BJ (cell line): ENCODE measurements around the gene MPHOSPH9. TPM values are rescaled to one million over a fixed set of nuclear protein-coding genes. Genes with fewer than 3 reads are reported as not detected.
"Not testable (repeated sequence)": the region's sequence is repeated elsewhere in the genome, so short reads cannot be mapped to it uniquely, and the experiment has no call there.

Experiments used
- CTCF ChIA-PET: fragments of 350-600 bp; formaldehyde crosslinking; extraction: SDS; loops from one replicate; lab custom pipeline; 2021; ENCODE audit warnings: antibody characterized with exemption, inconsistent platforms; lab: Yijun Ruan, JAX
- POLR2A ChIA-PET: fragments of 300-600 bp; sonication (Branson Sonifier 250); formaldehyde crosslinking; extraction: SDS; loops from one replicate; lab custom pipeline; 2021; ENCODE audit warnings: antibody characterized with exemption; lab: Charles Lee
- DNase-seq: peaks from one replicate; pipeline ENCODE4 v3.0.0-alpha.2; 2011; ENCODE audit warnings: low read depth
- H3K27me3 ChIP-seq: 2 replicates; pipeline ENCODE4 v1.6.0; 2011; ENCODE audit warnings: low read length; ENCODE audit not compliant: control insufficient read depth, insufficient read depth
- H3K36me3 ChIP-seq: 2 replicates; pipeline ENCODE4 v1.5.1; 2011; ENCODE audit warnings: low read length; ENCODE audit not compliant: control insufficient read depth, insufficient read depth
- H3K4me3 ChIP-seq: 2 replicates; pipeline ENCODE4 v1.5.1; 2011; ENCODE audit warnings: low read depth, mild to moderate bottlenecking, control low read depth, low read length
- polyA plus RNA-seq: library from polyadenylated mRNA; depleted of rRNA; stranded (reverse); fragments of >200 nt; gene quantifications from 2 replicates; pipeline ENCODE4 v1.2.3, GENCODE V29; 2011
- TF ChIP-seq, protein P1 (sequence below): IDR thresholded peaks from 2 replicates; pipeline ENCODE4 v1.5.1; 2011; ENCODE audit warnings: low read depth, mild to moderate bottlenecking, control low read depth, inconsistent platforms, low read length, moderate library complexity; ENCODE audit not compliant: insufficient read depth

The MPHOSPH9 gene
- polyA plus RNA-seq, 1 experiment: 7.6 TPM

GRCh38 chr12:123225443-123225842 is 7.5 kb downstream of the MPHOSPH9 start:
- no peak for DNase-seq
- ChIA-PET POLR2A (no interaction called here), CTCF (no interaction called here)
- no peaks in the 10 kb centered on the region for H3K27me3 ChIP-seq
- no peak overlapping the region for H3K4me3 ChIP-seq
- H3K36me3 ChIP-seq: no peaks in the 10 kb centered on the region
- TF ChIP-seq, protein P1, sequence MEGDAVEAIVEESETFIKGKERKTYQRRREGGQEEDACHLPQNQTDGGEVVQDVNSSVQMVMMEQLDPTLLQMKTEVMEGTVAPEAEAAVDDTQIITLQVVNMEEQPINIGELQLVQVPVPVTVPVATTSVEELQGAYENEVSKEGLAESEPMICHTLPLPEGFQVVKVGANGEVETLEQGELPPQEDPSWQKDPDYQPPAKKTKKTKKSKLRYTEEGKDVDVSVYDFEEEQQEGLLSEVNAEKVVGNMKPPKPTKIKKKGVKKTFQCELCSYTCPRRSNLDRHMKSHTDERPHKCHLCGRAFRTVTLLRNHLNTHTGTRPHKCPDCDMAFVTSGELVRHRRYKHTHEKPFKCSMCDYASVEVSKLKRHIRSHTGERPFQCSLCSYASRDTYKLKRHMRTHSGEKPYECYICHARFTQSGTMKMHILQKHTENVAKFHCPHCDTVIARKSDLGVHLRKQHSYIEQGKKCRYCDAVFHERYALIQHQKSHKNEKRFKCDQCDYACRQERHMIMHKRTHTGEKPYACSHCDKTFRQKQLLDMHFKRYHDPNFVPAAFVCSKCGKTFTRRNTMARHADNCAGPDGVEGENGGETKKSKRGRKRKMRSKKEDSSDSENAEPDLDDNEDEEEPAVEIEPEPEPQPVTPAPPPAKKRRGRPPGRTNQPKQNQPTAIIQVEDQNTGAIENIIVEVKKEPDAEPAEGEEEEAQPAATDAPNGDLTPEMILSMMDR: no peak

GRCh38 chr12:123223241-123223668 is 9.7 kb downstream of the MPHOSPH9 start:
- Histone ChIP-seq H3K36me3 (no peaks in the 10 kb centered on the region), H3K27me3 (no peaks in the 10 kb centered on the region), H3K4me3 (no peak overlapping the region)
- ChIA-PET POLR2A (interaction anchor here (0.7 kb wide), 1 partner anchor 10 kb away, joined by 3 read pairs; the partner anchor contains the start of genes MPHOSPH9 and MTRFR), CTCF (interaction anchor here (0.8 to 1.2 kb wide), 4 partner anchors 8 to 429 kb away, joined by 3 read pairs; partner anchors contain the start of gene MPHOSPH9)
- TF ChIP-seq, protein P1: no peak
- DNase-seq: no peak

- DNase-seq, H3K4me3 ChIP-seq, H3K27me3 ChIP-seq, CTCF ChIA-PET, H3K36me3 ChIP-seq: not testable (repeated sequence)
- POLR2A ChIA-PET: interaction anchor here (0.6 kb wide), 1 partner anchor 205 kb away, joined by 3 read pairs; no protein-coding TSS in a partner anchor
Measured at GRCh38 chr12:123207815-123208214, 25.1 kb downstream of the MPHOSPH9 start.

GRCh38 chr12:123206794-123207193 is 26.1 kb downstream of the MPHOSPH9 start:
- DNase-seq: not testable (repeated sequence)

DNA sequence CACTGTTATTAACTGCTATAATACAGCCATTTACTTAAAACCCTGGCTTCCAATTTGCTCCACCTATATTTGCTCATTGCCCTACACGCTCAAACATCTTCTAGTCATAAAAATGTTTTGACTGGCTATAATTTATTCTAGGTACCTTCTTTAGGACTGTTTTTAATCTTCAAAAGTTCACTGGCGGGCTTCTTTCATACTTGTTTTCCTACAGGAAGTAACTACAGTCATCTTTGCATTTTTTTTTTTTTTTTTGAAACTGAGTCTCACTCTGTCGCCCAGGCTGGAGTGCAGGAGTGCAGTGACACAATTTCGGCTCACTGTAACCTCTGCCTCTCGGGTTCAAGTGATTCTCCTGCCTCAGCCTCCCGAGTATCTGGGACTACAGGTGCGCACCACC is 32.5 kb downstream of the MPHOSPH9 start:
- Histone ChIP-seq H3K4me3 (no peak overlapping the region), H3K36me3 (peaks cover 3% of the 10 kb centered on the region; the same call in 1 of the 2 replicates), H3K27me3 (no peaks in the 10 kb centered on the region)
- ChIA-PET POLR2A (no interaction called here), CTCF (no interaction called here)
- TF ChIP-seq, protein P1: no peak
- no peak for DNase-seq

More at GRCh38 chr12:123206794-123207193, 26.1 kb downstream of the MPHOSPH9 start:
- H3K36me3 ChIP-seq, POLR2A ChIA-PET, H3K27me3 ChIP-seq, H3K4me3 ChIP-seq: not testable (repeated sequence)
- CTCF ChIA-PET: interaction anchor here (0.6 to 0.9 kb wide), 3 partner anchors 9 to 45 kb away, joined by 3 to 4 read pairs (median 3); no protein-coding TSS in a partner anchor

DNA sequence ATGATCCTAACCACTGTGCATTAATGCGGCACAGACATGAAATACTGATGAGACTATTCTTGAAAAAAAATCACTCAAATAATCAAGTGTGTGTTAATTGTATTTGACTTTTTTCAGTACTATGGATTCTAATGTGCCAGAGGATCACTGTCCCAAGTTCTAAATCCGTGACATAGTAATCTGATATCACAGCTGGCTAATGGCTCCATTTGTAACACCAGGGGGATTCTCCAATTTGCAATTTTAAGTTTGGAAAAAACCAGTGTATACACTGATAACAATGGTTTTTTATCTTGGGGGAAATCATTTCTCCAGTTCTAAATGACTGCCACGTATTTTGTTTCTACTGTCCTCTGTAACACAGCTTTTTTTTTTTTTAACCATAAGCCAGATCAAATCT is 33.0 kb downstream of the MPHOSPH9 start:
- POLR2A ChIA-PET: no interaction called here
- CTCF ChIA-PET: interaction anchor here (0.6 kb wide), 1 partner anchor 203 kb away, joined by 3 read pairs; no protein-coding TSS in a partner anchor
- peaks cover 3% of the 10 kb centered on the region; the same call in 1 of the 2 replicates for H3K36me3 ChIP-seq
- TF ChIP-seq, protein P1: no peak
- no peaks in the 10 kb centered on the region for H3K27me3 ChIP-seq
- no peak overlapping the region for H3K4me3 ChIP-seq
- no peak for DNase-seq
